HG03064 (cell line): Measurements from ENCODE around the gene TMEM126B.

Source experiments
- ATAC-seq: cut with Tn5 transposase; IDR thresholded peaks from one replicate; pipeline ENCODE4 v1.9.1; 2021; ENCODE audit warnings: low read depth; ENCODE audit not compliant: unreplicated experiment

TMEM126B gene

GRCh38 chr11:85679576-85679975 is 51.2 kb downstream of the TMEM126B start:
- no peak for ATAC-seq

DNA sequence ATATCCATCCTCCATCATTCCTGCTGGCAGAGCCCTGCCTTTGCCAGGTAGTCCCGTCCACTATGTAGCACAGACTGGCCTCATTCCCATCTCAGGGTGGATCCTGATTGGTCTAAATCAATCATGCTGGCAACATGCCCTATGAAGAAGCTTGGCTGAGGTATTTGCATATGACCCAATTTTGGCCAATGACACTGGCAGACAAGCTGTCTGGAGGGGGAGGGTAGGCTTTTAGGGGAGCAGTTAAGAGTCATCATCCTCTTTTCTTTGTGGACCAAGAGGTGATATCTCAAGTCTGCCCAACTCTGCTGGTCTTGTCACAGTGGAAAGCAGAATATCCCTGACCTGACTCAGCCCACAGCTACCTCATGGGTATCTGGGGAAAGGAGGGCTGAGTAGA is 52.5 kb downstream of the TMEM126B start:
- ATAC-seq, result no peak

- ATAC-seq, result peak; percentile 74
Measured at GRCh38 chr11:85682330-85683305, 54.2 kb downstream of the TMEM126B start.

- ATAC-seq, result no peak
Measured at GRCh38 chr11:85685125-85685819, 56.9 kb downstream of the TMEM126B start.

DNA sequence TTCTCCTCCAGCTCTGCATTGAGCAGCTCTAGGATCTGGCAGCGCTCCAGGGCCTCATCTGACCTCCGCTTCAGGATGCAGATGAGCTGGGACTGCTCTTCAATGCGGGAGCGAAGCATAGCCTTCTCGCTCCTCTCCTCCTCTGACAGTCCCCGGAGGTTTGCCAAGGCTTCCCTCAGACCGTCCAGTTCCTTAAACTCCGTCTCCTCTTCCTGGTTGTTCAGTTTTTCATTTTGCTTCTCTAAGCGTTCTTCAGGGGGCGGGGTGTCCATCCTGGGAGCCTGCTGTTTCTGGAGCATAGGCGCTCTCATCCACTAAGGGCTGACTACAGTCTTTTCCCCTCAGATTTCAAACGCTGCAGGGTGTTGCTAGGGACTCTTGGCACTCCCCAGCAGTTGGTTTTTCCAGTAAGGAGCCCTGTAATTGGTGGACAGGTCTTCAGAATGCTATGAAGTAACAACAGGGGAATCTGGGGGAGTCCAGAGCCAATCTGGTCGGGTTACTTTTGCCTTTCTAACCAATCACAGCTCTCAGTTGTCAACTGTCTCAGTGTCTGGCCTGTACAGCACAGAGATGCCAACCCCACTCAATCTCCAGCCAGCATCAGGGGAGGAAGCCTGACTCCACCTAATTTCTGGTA is 57.5 kb downstream of the TMEM126B start, which contains the start of gene CCDC89:
CCDC89 (minus strand) TSS at position 376 of the 640 bp plus-strand sequence; CDS start at position 311, 65 bp downstream.
- ATAC-seq, result no peak
